NT2/D1 (cell line): ENCODE results near the gene SYT1.

Experiments
- YY1 ChIP-seq: IDR thresholded peaks from 2 replicates; pipeline ENCODE4 v1.6.1; 2011; ENCODE audit not compliant: insufficient read length, insufficient read depth
- ZNF274 ChIP-seq: IDR thresholded peaks from 2 replicates; pipeline ENCODE4 v1.6.1; 2011; ENCODE audit warnings: mild to moderate bottlenecking, low read depth, low read length

- no peak for TF ChIP-seq ZNF274
- TF ChIP-seq YY1: no peak
These were observed 458.3 kb downstream of the SYT1 start for GRCh38 chr12:79322905-79323304.
